Mucosa of rectum (tissue), 2 donors: ENCODE measurements around the gene TM2D1.
"Not testable (repeated sequence)": the region's sequence is repeated elsewhere in the genome, so short reads cannot be mapped to it uniquely, and the experiment has no call there.

Source experiments
- H3K27ac ChIP-seq, 2 donors: one replicate each; pipeline ENCODE4 v1.7.0; 2013; ENCODE audit warnings: inconsistent platforms in 2 of 2, low read depth in 2 of 2, low read length in 2 of 2
- H3K27me3 ChIP-seq, 2 donors: one replicate each; pipeline ENCODE4 v1.7.0; 2013; ENCODE audit warnings: low read length in 2 of 2; ENCODE audit not compliant: control insufficient read depth in 2 of 2, insufficient read depth in 2 of 2
- H3K36me3 ChIP-seq, 2 donors: one replicate each; pipeline ENCODE4 v1.7.0; 2013; ENCODE audit warnings: low read length in 2 of 2; ENCODE audit not compliant: control insufficient read depth in 2 of 2, insufficient read depth in 2 of 2
- H3K4me1 ChIP-seq, 2 donors: one replicate each; pipeline ENCODE4 v1.7.0; 2013; ENCODE audit warnings: low read length in 2 of 2, mild to moderate bottlenecking in 1 of 2; ENCODE audit not compliant: control insufficient read depth in 2 of 2, insufficient read depth in 2 of 2
- H3K4me3 ChIP-seq, 2 donors: one replicate each; pipeline ENCODE4 v1.7.0; 2013; ENCODE audit warnings: low read length in 2 of 2
- H3K9ac ChIP-seq, 2 donors: one replicate each; pipeline ENCODE4 v1.7.0; 2013; ENCODE audit warnings: low read length in 2 of 2, low read depth in 1 of 2, mild to moderate bottlenecking in 1 of 2
- H3K9me3 ChIP-seq, 2 donors: one replicate each; pipeline ENCODE4 v1.7.0; 2013; ENCODE audit warnings: low read length in 2 of 2; ENCODE audit not compliant: control insufficient read depth in 2 of 2
- donor health status: healthy.
- donor health status: Normal muscosa, but diverticular disease.

TM2D1 gene

DNA sequence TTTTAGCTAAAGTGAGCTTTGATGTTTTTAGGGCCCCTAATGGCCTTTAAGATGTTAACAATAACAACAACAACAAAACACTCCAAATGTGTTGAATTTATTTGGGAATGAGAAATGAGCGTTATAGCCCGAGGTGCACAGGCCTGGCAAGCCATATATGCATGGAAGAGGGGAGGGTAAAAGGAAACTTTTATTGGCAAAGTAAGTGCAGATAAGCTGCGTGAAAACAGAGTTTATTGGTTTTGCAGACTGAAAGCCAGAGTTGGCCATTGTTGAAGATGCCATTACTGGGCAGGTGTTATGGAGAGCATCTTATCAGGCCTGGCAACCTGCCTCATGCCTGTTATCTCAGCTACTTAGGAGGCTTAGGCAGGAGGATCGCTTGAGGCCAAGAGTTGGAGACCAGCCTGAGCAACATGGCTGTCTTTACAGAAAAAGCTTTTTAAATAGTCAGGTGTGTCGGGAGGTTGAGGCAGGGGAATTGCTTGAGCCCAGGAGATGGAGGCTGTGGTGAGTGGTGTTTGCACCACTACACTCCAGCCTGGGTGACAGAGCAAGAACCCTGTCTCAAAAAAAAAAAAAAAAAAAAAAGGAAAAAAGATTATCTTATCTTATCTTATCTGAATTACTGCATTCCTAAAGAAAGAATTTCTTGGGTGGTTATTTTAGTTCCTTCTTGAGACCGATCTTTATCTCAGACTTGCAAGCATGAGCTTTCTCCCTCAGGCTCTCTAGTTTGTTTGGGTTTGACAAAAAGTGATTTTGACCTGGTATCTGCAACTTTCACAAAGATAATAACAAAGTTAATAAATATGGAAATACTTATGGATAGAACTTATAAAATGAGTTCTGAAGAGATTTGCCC lies 19.0 kb upstream of the TM2D1 start:
- Histone ChIP-seq H3K27me3 (no peaks in the 10 kb centered on the region), H3K4me1 (peaks cover 0 to 14% of the 10 kb centered on the region in 2 donors), H3K9me3 (no peaks in the 10 kb centered on the region), H3K4me3 (peak overlapping the region; percentile 81 to 90), H3K27ac (peak overlapping the region; percentile 8 to 91), H3K36me3 (no peaks in the 10 kb centered on the region), H3K9ac (peak overlapping the region in 1 of 2 donors; percentile 96)

DNA sequence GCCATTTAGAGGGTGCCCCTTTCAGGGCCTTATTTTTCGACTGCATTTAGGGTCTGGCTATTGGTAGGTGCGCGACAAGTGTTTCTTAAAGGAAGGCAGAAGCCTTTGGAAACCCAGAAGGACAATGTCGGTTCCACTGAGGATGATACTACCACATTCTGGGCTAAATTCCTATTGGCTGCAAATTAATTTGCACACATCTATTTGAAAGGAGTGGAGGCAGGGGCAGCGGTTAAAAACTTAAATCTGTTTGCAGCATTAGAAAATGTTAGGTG lies 18.4 kb upstream of the TM2D1 start:
- Histone ChIP-seq H3K27ac (peak overlapping the region; percentile 91 to 93), H3K9me3 (no peaks in the 10 kb centered on the region), H3K4me3 (peak overlapping the region; percentile 81 to 90), H3K27me3 (no peaks in the 10 kb centered on the region), H3K9ac (peak overlapping the region; percentile 85 to 96), H3K4me1 (peaks cover 0 to 14% of the 10 kb centered on the region in 2 donors), H3K36me3 (no peaks in the 10 kb centered on the region)

DNA sequence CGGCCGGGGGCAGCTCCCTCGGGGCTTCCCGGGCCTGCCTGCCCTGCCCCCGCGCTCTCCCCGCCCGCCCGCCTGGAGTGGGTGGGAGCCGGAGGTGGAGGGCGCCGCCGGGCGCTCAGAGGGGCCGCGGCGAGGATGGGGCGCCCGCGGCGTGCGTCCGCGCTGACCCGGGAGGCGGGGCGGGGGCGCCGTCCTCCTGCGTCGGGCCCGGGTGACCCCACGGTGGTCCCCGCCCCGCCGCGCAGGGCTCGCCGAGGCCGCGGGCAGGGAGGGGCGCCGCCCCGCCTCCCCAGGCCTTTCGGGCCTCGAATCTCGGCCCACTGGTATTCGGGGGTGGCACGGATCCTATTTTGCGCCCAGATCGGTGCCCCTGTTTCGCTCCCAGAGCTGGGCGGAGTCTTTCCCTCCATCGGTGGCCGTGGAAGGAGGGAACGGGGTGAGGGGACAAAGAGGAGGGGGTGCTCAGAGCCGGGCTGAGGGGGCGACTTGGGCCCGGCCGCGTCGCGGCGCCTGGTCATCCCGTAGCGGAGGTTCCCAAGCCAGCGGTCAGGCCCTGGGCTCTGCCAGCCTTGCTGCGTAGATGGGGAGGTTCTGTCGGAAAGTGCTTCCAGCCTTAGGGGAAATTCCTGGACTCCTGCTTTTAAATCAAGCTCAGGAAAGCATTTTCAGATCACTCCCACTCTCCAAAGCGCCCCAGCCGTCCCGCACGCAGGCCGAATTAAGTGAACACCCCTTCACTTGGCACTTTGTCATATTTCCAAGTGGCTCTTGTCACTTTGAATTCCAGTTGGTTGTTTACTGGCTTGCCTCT lies 17.9 kb upstream of the TM2D1 start:
- peak overlapping the region; percentile 81 to 90 for H3K4me3 ChIP-seq
- H3K36me3 ChIP-seq, result no peaks in the 10 kb centered on the region
- peak overlapping the region; percentile 91 to 93 for H3K27ac ChIP-seq
- H3K9ac ChIP-seq, result peak overlapping the region; percentile 85 to 96
- H3K4me1 ChIP-seq, result peaks cover 0 to 14% of the 10 kb centered on the region in 2 donors
- no peaks in the 10 kb centered on the region for H3K9me3 ChIP-seq
- H3K27me3 ChIP-seq, result no peaks in the 10 kb centered on the region

DNA sequence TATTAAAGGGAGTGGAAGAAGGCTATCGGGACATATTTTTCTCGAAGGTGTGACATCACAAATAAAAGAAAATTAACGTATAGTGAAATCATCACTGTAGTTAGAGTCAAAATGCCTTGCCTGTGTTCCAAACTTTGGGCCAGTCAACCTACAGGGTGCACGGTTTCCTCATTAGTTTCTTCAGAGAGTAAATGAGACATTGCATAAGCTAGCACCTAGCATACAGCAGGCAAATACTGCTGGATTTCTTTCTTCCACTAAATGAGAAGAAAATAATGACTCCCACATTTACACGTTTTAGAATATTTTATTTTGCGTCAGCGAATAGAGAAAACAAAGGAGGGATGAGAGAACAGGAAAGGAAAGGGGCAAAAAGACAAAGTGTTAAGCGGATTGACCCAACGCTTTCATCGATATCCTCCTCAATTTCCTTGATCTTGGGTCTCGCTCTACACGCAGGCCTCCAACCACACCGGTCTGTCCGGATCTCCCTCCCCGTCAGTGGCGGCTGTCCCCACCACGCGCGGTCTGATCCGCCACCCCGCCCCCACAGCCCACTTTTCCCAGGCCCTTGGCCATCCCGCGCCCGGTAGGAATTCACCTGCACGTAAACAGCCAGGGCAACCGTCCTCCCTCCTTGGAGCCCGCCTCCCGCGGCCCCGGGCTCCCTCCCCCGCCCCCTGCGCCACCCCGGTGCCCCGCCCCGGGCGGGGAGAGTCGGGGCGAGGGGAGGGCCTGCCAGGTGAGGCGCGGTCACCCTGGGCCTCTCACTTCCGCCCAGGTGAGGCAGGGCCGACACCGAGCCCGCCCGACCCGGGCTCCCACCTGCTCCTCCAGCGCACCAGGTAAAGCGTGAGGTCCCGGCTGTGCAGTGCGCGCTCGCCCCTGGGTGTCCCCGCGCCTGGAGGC lies 17.0 kb upstream of the TM2D1 start, which contains the start of gene PATJ:
PATJ (plus strand) TSS at position 770 of the 909 bp plus-strand sequence. CDS start 20,413 bp downstream, outside the sequence.
- Histone ChIP-seq H3K27me3 (no peaks in the 10 kb centered on the region), H3K4me3 (peak within 1 kb of the TSS; percentile 81 to 90), H3K27ac (peak within 1 kb of the TSS; percentile 91 to 93), H3K36me3 (no peaks in the 10 kb centered on the region), H3K9ac (peak within 1 kb of the TSS; percentile 85 to 96), H3K4me1 (peaks cover 0 to 14% of the 10 kb centered on the region in 2 donors), H3K9me3 (no peaks in the 10 kb centered on the region)

DNA sequence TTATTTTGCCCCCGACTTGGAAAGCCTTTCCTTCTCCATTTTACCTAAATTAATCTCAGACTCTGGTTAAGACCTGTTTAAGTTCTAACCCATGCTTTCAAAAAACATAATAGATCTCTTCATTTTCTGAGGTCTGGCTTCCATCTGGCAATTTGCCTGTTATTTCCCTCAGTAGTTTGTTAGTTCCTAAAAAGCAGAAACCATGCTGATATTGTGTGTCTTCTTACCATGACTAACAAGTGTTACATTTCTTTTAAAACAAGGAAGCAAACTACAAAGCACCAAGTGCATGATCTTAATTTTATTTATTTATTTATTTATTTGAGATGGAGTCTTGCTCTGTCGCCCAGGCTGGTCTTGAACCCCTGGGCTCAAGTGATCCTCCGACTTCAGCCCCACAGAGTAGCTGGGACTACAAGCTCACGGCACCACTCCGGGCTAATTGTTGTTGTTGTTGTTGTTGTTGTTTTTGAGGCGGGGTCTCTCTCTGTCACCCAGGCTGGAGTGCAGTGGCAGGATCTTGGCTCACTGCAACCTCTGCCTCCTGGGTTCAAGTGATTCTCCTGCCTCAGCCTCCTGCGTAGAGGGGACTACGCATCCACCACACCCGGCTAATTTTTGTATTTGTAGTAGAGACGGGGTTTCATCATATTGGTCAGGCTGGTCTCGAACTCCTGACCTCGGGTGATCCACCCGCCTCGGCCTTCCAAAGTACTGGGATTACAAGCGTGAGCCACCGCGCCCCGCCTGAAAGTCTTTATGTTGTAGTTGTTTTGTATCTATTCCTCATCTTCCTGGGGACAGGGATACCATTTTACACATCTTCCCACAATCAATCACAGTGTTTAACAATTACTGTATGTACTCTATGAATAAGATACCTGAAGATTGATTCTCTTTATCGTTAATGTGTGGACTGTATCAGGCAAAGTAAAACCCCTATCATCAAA lies 16.1 kb upstream of the TM2D1 start:
- H3K9me3 ChIP-seq, result no peaks in the 10 kb centered on the region
- H3K27ac ChIP-seq, result peak overlapping the region; percentile 91 to 93
- H3K4me3 ChIP-seq, result peak overlapping the region; percentile 81 to 90
- no peaks in the 10 kb centered on the region for H3K36me3 ChIP-seq
- H3K27me3 ChIP-seq, result no peaks in the 10 kb centered on the region
- H3K4me1 ChIP-seq, result peaks cover 0 to 14% of the 10 kb centered on the region in 2 donors
- peak overlapping the region; percentile 71 to 82 for H3K9ac ChIP-seq

DNA sequence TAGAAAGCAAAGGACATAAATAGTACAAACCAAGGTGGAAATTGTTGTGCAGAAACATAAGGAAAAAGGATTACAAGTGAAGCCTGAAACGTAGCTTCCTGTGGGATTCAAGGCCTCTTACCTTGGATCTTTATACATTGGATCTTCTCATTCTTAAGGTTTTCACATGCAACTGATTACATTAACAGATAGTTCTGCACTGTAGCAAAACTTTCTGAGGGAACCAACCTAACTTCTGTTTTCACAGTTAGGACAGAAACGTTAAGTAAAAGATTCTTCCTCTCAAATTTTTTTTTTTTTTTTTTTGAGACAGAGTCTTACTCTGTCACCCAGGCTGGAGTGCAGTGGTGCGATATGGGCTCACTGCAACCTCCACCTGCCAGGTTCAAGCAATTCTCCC lies 7.8 kb upstream of the TM2D1 start:
- no peak overlapping the region for H3K9ac ChIP-seq
- no peaks in the 10 kb centered on the region for H3K27me3 ChIP-seq
- no peak overlapping the region for H3K4me3 ChIP-seq
- no peaks in the 10 kb centered on the region for H3K4me1 ChIP-seq
- H3K9me3 ChIP-seq, result no peaks in the 10 kb centered on the region
- no peak overlapping the region for H3K27ac ChIP-seq
- H3K36me3 ChIP-seq, result no peaks in the 10 kb centered on the region

DNA sequence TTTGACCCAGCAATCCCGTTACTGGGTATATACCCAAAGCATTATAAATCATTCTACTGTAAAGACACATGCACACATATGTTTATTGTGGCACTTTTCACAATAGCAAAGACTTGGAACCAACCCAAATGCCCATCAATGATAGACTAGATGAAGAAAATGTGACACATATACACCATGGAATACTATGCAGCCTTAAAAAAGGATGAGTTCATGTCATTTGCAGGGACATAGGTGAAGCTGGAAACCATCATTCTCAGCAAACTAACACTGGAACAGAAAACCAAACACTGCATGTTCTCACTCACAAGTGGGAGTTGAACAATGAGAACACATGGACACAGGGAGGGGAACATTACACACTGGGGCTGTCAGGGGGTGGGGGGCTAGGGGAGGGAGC lies 5.7 kb upstream of the TM2D1 start:
- H3K36me3 ChIP-seq, H3K4me1 ChIP-seq, H3K27ac ChIP-seq, H3K4me3 ChIP-seq, H3K9me3 ChIP-seq, H3K27me3 ChIP-seq, H3K9ac ChIP-seq: not testable (repeated sequence)

DNA sequence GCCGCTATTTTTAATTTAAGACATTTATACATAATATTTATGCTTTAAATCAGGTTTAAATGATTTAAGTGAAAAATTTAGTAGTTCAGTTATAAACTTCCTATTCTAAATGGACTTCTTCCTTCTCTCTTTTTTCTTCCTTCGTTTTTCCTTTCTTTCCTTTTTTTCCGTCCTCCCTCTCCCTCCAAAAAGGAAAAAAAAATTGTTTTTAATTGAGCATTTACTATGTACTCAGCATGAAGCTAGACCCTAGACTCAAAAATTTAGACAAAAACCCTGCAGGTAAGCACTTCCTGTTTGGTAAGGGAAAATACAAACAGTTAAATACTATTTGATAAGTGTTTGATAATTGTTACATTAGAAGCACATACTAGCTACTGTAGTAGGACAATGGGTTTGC lies 2.6 kb upstream of the TM2D1 start:
- Histone ChIP-seq H3K4me3 (no peak overlapping the region), H3K27me3 (no peaks in the 10 kb centered on the region), H3K4me1 (peaks cover 7% of the 10 kb centered on the region in 2 donors), H3K9me3 (no peaks in the 10 kb centered on the region), H3K9ac (no peak overlapping the region), H3K36me3 (no peaks in the 10 kb centered on the region), H3K27ac (no peak overlapping the region)

DNA sequence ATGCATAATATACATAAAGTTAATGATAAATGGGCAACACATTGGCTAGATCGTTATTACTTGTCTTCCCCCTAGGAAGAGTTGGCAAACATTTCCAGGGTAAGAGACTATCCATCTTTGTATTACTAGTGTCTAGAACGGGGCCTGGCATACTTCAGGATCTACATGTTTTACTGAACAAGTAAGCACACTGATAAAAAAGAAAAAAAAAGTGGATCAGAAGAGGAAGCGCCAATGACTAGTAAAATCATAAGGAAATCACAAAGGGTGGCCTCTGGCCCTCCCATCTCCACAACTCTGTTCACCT lies 482 bp downstream of the TM2D1 start:
- Histone ChIP-seq H3K4me1 (peaks cover 7% of the 10 kb centered on the region in 2 donors), H3K9me3 (no peaks in the 10 kb centered on the region), H3K4me3 (peak overlapping the region; percentile 90 to 97), H3K36me3 (peaks cover 0 to 4% of the 10 kb centered on the region in 2 donors), H3K27me3 (no peaks in the 10 kb centered on the region), H3K27ac (peak overlapping the region; percentile 89 to 91), H3K9ac (peak overlapping the region; percentile 97 to 98)
